Central memory CD8-positive, alpha-beta T cell (primary cell): ENCODE data around the gene MEGF9.

Experiments
- ATAC-seq: fragments of 150-1000 bp; cut with Tn5 transposase; replicated peaks from 2 replicates; pipeline ENCODE4 v1.10.0; 2022; ENCODE audit warnings: mild to moderate bottlenecking, moderate FRiP score, moderate number of reproducible peaks; ENCODE audit not compliant: poor library complexity, severe bottlenecking; ENCODE audit errors: extremely low read depth
- DNase-seq, 2 donors: peaks; one replicate each; pipeline ENCODE4 v3.0.0; 2021; ENCODE audit warnings: low spot score in 2 of 2
- H3K27ac Mint-ChIP-seq: one replicate; pipeline ENCODE4 v1.8.0; 2022; ENCODE audit warnings: low read depth, mild to moderate bottlenecking, moderate library complexity, mixed read lengths
- H3K27me3 Mint-ChIP-seq: one replicate; pipeline ENCODE4 v1.8.0; 2022; ENCODE audit warnings: mixed read lengths
- H3K36me3 Mint-ChIP-seq: one replicate; pipeline ENCODE4 v1.8.0; 2022; ENCODE audit warnings: mild to moderate bottlenecking, moderate library complexity, mixed read lengths; ENCODE audit not compliant: insufficient read depth
- H3K4me1 Mint-ChIP-seq: one replicate; pipeline ENCODE4 v1.8.0; 2022; ENCODE audit warnings: mixed read lengths
- H3K4me3 Mint-ChIP-seq: one replicate; pipeline ENCODE4 v1.8.0; 2022; ENCODE audit warnings: mild to moderate bottlenecking, moderate library complexity, mixed read lengths
- H3K9me3 Mint-ChIP-seq: one replicate; pipeline ENCODE4 v1.8.0; 2022; ENCODE audit warnings: mixed read lengths

MEGF9 gene

GRCh38 chr9:120587328-120587727 lies 126.9 kb downstream of the MEGF9 start:
- H3K27ac Mint-ChIP-seq, result no peak overlapping the region
- H3K4me1 Mint-ChIP-seq, result peaks cover 16% of the 10 kb centered on the region
- no peaks in the 10 kb centered on the region for H3K36me3 Mint-ChIP-seq
- no peak overlapping the region for H3K4me3 Mint-ChIP-seq
- H3K27me3 Mint-ChIP-seq, result no peaks in the 10 kb centered on the region
- ATAC-seq (no peak), DNase-seq (no peak)
- H3K9me3 Mint-ChIP-seq, result no peaks in the 10 kb centered on the region

GRCh38 chr9:120583958-120584369 lies 130.3 kb downstream of the MEGF9 start:
- DNase-seq, result peak in 1 of 2 donors; percentile 23
- ATAC-seq, result peak; percentile 26
- peak overlapping the region; percentile 41 for H3K27ac Mint-ChIP-seq
- peaks cover 36% of the 10 kb centered on the region for H3K4me1 Mint-ChIP-seq
- no peaks in the 10 kb centered on the region for H3K27me3 Mint-ChIP-seq
- no peak overlapping the region for H3K4me3 Mint-ChIP-seq
- no peaks in the 10 kb centered on the region for H3K9me3 Mint-ChIP-seq
- peaks cover 5% of the 10 kb centered on the region for H3K36me3 Mint-ChIP-seq

- DNase-seq (peak; percentile 74 to 86), ATAC-seq (peak; percentile 97)
- H3K4me1 Mint-ChIP-seq, result peaks cover 63% of the 10 kb centered on the region
- peak within 1 kb of the TSS; percentile 94 for H3K4me3 Mint-ChIP-seq
- H3K27me3 Mint-ChIP-seq, result no peaks in the 10 kb centered on the region
- H3K9me3 Mint-ChIP-seq, result no peaks in the 10 kb centered on the region
- H3K36me3 Mint-ChIP-seq, result peaks cover 5% of the 10 kb centered on the region
- peak within 1 kb of the TSS; percentile 97 for H3K27ac Mint-ChIP-seq
Observed at GRCh38 chr9:120580051-120580896, 134.0 kb downstream of the MEGF9 start, which contains the start of gene CDK5RAP2. Gene CDK5RAP2 (minus strand): TSS chr9:120580167. CDS start chr9:120579978, 189 bp downstream.

GRCh38 chr9:120579139-120580050 lies 134.9 kb downstream of the MEGF9 start:
- DNase-seq (no peak), ATAC-seq (no peak)
- Mint-ChIP-seq H3K4me1 (peaks cover 61% of the 10 kb centered on the region), H3K27ac (peak overlapping the region; percentile 97), H3K27me3 (no peaks in the 10 kb centered on the region), H3K36me3 (peaks cover 5% of the 10 kb centered on the region), H3K9me3 (no peaks in the 10 kb centered on the region), H3K4me3 (peak overlapping the region; percentile 94)

GRCh38 chr9:120574473-120574872 lies 139.8 kb downstream of the MEGF9 start:
- Mint-ChIP-seq H3K4me1 (peaks cover 50% of the 10 kb centered on the region), H3K36me3 (peaks cover 18% of the 10 kb centered on the region), H3K4me3 (no peak overlapping the region), H3K27ac (peak overlapping the region; percentile 16), H3K27me3 (no peaks in the 10 kb centered on the region), H3K9me3 (no peaks in the 10 kb centered on the region)
- DNase-seq (no peak), ATAC-seq (no peak)

- peaks cover 35% of the 10 kb centered on the region for H3K4me1 Mint-ChIP-seq
- H3K27ac Mint-ChIP-seq, result no peak overlapping the region
- H3K9me3 Mint-ChIP-seq, result no peaks in the 10 kb centered on the region
- no peak for ATAC-seq
- H3K4me3 Mint-ChIP-seq, result no peak overlapping the region
- peaks cover 32% of the 10 kb centered on the region for H3K36me3 Mint-ChIP-seq
- H3K27me3 Mint-ChIP-seq, result no peaks in the 10 kb centered on the region
- DNase-seq, result no peak
Observed at GRCh38 chr9:120572472-120572871, 141.8 kb downstream of the MEGF9 start.

- Mint-ChIP-seq H3K36me3 (peaks cover 36% of the 10 kb centered on the region), H3K9me3 (no peaks in the 10 kb centered on the region)
Observed at GRCh38 chr9:120571443-120572257, 142.6 kb downstream of the MEGF9 start.

GRCh38 chr9:120570296-120570695 lies 144.0 kb downstream of the MEGF9 start:
- DNase-seq (no peak), ATAC-seq (no peak)
- H3K9me3 Mint-ChIP-seq, result no peaks in the 10 kb centered on the region
- no peak overlapping the region for H3K4me3 Mint-ChIP-seq
- no peaks in the 10 kb centered on the region for H3K27me3 Mint-ChIP-seq
- H3K27ac Mint-ChIP-seq, result no peak overlapping the region
- peaks cover 40% of the 10 kb centered on the region for H3K36me3 Mint-ChIP-seq
- H3K4me1 Mint-ChIP-seq, result peaks cover 26% of the 10 kb centered on the region

More at GRCh38 chr9:120571443-120572257, 142.6 kb downstream of the MEGF9 start:
- Mint-ChIP-seq H3K27me3 (no peaks in the 10 kb centered on the region), H3K4me3 (no peak overlapping the region), H3K27ac (no peak overlapping the region), H3K4me1 (peaks cover 27% of the 10 kb centered on the region)
- DNase-seq, result no peak
- ATAC-seq, result no peak

- Mint-ChIP-seq H3K4me1 (peaks cover 29% of the 10 kb centered on the region), H3K27ac (no peak overlapping the region), H3K4me3 (no peak overlapping the region), H3K36me3 (peaks cover 45% of the 10 kb centered on the region), H3K27me3 (no peaks in the 10 kb centered on the region), H3K9me3 (no peaks in the 10 kb centered on the region)
- DNase-seq, result no peak
- no peak for ATAC-seq
Observed at GRCh38 chr9:120569556-120569955, 144.7 kb downstream of the MEGF9 start.

GRCh38 chr9:120568816-120569215 lies 145.5 kb downstream of the MEGF9 start:
- Mint-ChIP-seq H3K27ac (no peak overlapping the region), H3K4me1 (peaks cover 22% of the 10 kb centered on the region), H3K36me3 (peaks cover 46% of the 10 kb centered on the region), H3K9me3 (no peaks in the 10 kb centered on the region), H3K27me3 (no peaks in the 10 kb centered on the region), H3K4me3 (no peak overlapping the region)
- no peak for DNase-seq
- ATAC-seq, result no peak

GRCh38 chr9:120567874-120568273 lies 146.4 kb downstream of the MEGF9 start:
- Mint-ChIP-seq H3K36me3 (peaks cover 48% of the 10 kb centered on the region), H3K4me1 (peaks cover 24% of the 10 kb centered on the region), H3K4me3 (no peak overlapping the region), H3K27me3 (no peaks in the 10 kb centered on the region), H3K27ac (no peak overlapping the region), H3K9me3 (no peaks in the 10 kb centered on the region)
- no peak for DNase-seq
- ATAC-seq, result no peak

GRCh38 chr9:120567081-120567480 lies 147.2 kb downstream of the MEGF9 start:
- Mint-ChIP-seq H3K9me3 (no peaks in the 10 kb centered on the region), H3K4me3 (no peak overlapping the region), H3K4me1 (peaks cover 32% of the 10 kb centered on the region), H3K27me3 (no peaks in the 10 kb centered on the region), H3K36me3 (peaks cover 52% of the 10 kb centered on the region), H3K27ac (no peak overlapping the region)
- DNase-seq (no peak), ATAC-seq (no peak)
